Activated CD4-positive, alpha-beta memory T cell treated with anti-CD3 and anti-CD28 coated beads, Interleukin-2, amount 10 ng/mL, durations not matched to agents 7 days and 5 days (primary cell): ENCODE data around the gene XXYLT1. TPM values are rescaled to one million over a fixed set of nuclear protein-coding genes. Genes with fewer than 3 reads are reported as not detected.
"Not testable (repeated sequence)": the region's sequence is repeated elsewhere in the genome, so short reads cannot be mapped to it uniquely, and the experiment has no call there.

Source experiments
- CTCF ChIA-PET: fragments of 350-600 bp; sonication (Branson Sonifier 250); formaldehyde crosslinking; loops from one replicate; lab custom pipeline; 2021; ENCODE audit warnings: antibody characterized with exemption, inconsistent platforms; lab: Charles Lee
- POLR2A ChIA-PET: fragments of 350-600 bp; sonication (Branson Sonifier 250); formaldehyde crosslinking; loops from one replicate; lab custom pipeline; 2021; ENCODE audit warnings: antibody characterized with exemption; lab: Charles Lee
- DNase-seq: peaks from one replicate; pipeline ENCODE4 v3.0.0-alpha.2; 2020
- H3K27ac Mint-ChIP-seq: one replicate; pipeline ENCODE4 v1.8.0; 2021; ENCODE audit warnings: mild to moderate bottlenecking, mixed read lengths
- H3K27me3 Mint-ChIP-seq: one replicate; pipeline ENCODE4 v1.8.0; 2021; ENCODE audit warnings: mixed read lengths
- H3K36me3 Mint-ChIP-seq: one replicate; pipeline ENCODE4 v1.8.0; 2021; ENCODE audit warnings: low read depth, mixed read lengths
- H3K4me1 Mint-ChIP-seq: one replicate; pipeline ENCODE4 v1.8.0; 2021; ENCODE audit warnings: mixed read lengths
- H3K4me3 Mint-ChIP-seq: one replicate; pipeline ENCODE4 v1.8.0; 2021; ENCODE audit warnings: mild to moderate bottlenecking, mixed read lengths
- H3K9me3 Mint-ChIP-seq: one replicate; pipeline ENCODE4 v1.8.0; 2021; ENCODE audit warnings: mixed read lengths
- total RNA-seq, 2 experiments: library from RNA; stranded (reverse); gene quantifications; one replicate each; pipeline ENCODE4 v1.2.3, GENCODE V29; 2021

XXYLT1 gene
- total RNA-seq, 2 experiments from 2014 or later, result 5.0 to 5.6 TPM

DNA sequence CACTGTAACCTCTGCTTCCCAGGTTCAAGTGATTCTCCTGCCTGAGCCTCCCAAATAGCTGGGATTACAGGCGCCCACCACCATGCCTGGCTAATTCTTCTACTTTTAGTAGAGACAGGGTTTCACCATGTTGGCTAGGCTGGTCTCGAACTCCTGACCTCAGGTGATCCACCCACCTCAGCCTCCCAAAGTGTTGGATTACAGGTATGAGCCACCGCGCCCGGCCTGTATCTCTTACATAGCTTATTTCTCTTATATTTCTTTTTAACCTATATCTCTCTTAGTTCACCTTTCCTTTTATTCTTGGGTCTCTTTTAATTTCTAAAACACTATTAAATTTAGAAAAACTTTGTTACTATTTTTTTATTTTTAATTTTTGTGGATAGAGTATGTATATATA is 42.1 kb downstream of the XXYLT1 start:
- CTCF ChIA-PET, POLR2A ChIA-PET, H3K4me3 Mint-ChIP-seq, H3K36me3 Mint-ChIP-seq, H3K9me3 Mint-ChIP-seq, H3K27me3 Mint-ChIP-seq, DNase-seq, H3K27ac Mint-ChIP-seq, H3K4me1 Mint-ChIP-seq: not testable (repeated sequence)

DNA sequence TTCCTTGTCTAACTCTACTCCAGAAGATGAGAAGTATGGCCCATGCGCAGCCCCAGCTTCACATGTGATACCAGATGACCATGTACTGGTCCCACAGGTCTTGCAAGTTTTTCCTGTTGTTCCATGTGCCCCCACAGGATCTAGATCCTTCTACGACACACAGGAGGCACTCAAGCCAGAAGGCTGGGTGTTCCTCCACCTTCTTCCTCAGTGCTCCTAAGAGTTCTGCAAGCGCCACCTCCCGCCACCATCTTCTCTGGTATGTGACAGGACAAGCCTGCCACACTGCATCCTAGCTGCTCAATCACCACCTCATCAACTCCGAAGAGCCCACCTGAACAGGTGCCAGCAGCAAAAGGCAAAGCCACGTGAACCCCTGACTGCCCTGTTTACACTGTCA is 43.1 kb downstream of the XXYLT1 start:
- Mint-ChIP-seq H3K27me3 (peaks cover 5% of the 10 kb centered on the region), H3K4me1 (no peaks in the 10 kb centered on the region), H3K4me3 (no peak overlapping the region), H3K9me3 (peaks cover 3% of the 10 kb centered on the region), H3K36me3 (no peaks in the 10 kb centered on the region), H3K27ac (no peak overlapping the region)
- DNase-seq, result no peak
- ChIA-PET POLR2A (no interaction called here), CTCF (no interaction called here)

DNA sequence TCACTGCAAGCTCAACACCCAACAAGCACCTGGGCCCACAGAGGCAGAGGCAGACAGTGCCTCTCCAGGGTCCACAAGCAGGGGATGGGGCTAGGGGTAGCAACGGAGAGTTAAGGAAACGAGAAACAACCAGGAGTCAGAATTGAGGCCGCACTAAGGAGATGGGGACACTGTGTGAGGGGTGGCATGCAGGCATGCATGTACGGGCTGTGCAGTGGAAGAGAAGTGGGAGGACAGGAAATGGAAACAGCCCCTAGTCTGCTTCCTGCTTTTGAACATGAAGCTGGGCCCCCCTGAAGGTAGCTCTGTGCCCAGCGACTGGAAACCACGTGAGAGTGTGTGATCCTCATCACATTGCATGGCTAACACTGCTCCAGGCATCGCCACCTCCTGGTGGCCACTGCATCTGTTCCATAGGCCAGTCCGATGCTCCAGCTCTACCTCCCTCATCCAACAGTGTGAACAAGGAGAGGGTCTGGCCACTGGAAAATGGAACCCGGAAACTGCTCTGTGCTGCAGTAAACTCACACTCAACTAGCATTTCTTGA is 44.0 kb downstream of the XXYLT1 start:
- ChIA-PET CTCF (no interaction called here), POLR2A (no interaction called here)
- Mint-ChIP-seq H3K9me3 (peaks cover 3% of the 10 kb centered on the region), H3K27me3 (peaks cover 2% of the 10 kb centered on the region), H3K4me1 (no peaks in the 10 kb centered on the region), H3K36me3 (no peaks in the 10 kb centered on the region), H3K4me3 (no peak overlapping the region), H3K27ac (no peak overlapping the region)
- no peak for DNase-seq

DNA sequence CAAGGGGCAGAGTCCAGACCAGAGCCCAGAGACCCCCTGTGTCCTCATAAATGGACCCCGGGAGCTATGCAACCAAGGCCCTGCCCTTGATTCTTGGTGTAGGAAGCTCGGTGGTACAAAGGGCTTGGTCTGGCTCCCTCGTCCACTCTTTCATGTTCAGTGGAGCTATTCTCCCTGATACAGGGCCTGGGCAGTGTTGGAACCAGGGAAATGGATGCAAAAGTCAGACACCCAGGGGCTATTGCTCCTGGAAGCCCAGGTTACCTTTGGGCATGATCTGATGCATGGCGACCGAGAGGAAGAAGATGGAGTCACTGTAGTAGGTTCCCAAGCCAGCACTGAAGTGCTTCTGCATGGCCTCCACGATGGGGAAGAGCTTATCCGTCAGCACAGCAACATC is 44.5 kb downstream of the XXYLT1 start:
- Mint-ChIP-seq H3K9me3 (peaks cover 3% of the 10 kb centered on the region), H3K4me3 (no peak overlapping the region), H3K27me3 (peaks cover 2% of the 10 kb centered on the region), H3K27ac (no peak overlapping the region), H3K36me3 (no peaks in the 10 kb centered on the region), H3K4me1 (no peaks in the 10 kb centered on the region)
- POLR2A ChIA-PET, result no interaction called here
- no peak for DNase-seq
- CTCF ChIA-PET, result no interaction called here

DNA sequence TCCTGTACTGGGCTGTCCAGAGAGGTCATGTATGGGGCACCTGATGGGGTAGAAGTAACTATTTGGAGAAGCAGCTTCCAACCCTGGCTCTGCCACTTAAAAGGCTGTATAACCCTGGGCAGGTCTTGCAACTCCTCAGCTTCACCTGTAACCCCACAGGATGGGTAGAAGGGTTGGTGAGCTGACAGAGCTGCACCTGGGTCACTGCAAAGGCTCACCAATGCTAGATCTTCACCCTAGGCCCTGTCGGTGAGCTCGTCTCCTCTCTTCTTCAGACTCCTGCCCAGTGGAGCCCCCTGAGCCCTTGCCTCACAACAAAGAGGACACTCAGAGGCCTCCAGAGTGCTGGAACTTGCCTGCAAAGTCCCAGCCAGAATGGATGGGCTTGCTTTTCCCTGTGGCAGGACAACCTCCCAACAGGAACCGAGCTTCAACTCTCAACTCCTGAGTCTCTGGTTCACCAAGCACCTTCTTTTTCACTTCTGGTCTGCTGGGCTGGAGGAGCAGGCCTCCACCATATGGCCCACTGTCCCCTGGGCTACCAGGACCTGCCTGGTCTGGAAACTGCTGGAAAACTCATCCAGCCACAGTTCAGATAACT is 45.9 kb downstream of the XXYLT1 start:
- Mint-ChIP-seq H3K4me3 (no peak overlapping the region), H3K36me3 (no peaks in the 10 kb centered on the region), H3K27ac (no peak overlapping the region), H3K27me3 (peaks cover 2% of the 10 kb centered on the region), H3K9me3 (peaks cover 3% of the 10 kb centered on the region), H3K4me1 (no peaks in the 10 kb centered on the region)
- ChIA-PET CTCF (no interaction called here), POLR2A (no interaction called here)
- no peak for DNase-seq

DNA sequence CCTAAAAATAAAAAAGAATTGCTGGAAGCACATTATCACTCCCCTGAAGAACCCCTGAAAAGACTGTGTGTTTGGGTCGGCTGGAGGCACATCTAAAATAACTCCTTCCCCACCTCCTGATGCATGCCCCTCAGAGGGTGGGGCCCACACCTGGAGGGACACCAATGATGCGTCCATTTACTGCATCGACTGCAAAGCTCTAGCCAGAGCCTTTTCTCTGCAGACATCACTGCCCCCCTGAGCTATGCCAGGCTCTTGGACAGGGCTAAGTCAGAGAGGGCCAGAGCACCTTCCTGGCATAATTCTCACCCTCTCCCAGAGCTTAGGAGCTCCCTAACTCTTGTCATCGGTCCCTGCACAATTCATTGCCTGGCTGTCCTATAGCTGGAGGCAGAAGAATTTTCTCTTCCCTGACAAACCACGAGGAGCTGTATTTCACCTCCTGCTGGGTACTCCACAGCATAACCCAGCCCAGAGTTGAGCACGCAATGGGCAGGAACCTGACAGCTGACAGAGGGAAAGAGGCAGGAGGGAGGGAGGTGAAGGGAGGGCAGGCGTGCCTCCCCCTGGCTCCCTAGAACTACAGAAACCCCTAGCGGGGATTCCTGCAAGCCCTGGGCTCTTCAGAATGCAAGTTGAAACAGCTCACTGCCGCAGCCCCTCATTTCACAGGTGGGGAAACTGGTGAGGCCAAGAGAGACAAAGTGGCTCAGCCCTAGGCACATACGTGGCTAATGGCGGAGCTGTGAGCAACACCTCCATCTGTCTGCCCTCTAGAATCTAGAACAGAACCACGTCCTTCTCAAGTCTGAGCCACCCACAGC is 46.6 kb downstream of the XXYLT1 start:
- ChIA-PET CTCF (no interaction called here), POLR2A (no interaction called here)
- peaks cover 1% of the 10 kb centered on the region for H3K9me3 Mint-ChIP-seq
- no peak for DNase-seq
- no peaks in the 10 kb centered on the region for H3K27me3 Mint-ChIP-seq
- H3K27ac Mint-ChIP-seq, result no peak overlapping the region
- no peaks in the 10 kb centered on the region for H3K4me1 Mint-ChIP-seq
- no peaks in the 10 kb centered on the region for H3K36me3 Mint-ChIP-seq
- no peak overlapping the region for H3K4me3 Mint-ChIP-seq

DNA sequence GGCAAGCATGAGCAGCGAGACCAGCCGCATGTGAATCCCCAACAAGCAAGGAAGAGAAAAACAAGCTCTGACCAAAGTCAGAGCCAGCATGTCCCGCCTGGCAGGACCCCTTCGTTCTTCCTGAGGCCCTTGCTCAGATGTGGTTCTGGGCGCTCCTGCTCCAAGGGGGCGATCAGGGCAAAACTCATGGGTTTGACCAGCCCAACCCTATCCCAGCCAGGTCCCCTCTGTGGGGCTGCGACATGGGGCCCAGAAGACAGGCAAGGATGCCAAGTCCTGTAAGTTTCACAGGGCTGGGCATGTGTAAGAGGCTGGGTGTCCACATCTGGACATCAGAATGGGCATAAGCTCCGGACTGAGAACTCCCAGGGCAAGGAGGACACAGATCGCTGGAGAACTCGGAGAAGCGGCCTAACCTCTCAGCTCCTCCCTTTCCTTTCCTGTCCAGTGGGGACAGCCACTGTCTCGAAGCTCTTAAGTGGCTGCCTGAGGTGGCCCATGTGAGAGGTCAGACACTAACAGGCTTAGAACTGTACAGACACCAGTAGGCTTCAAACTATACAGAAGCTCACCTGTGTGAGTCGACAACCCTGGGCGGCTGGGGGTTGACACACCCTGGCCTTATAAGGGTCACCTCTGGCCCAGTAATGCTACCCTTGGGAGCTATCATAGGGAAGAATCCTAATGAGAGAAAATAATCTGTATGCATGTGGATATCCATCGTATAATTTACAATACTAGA is 48.9 kb downstream of the XXYLT1 start:
- no peaks in the 10 kb centered on the region for H3K36me3 Mint-ChIP-seq
- DNase-seq, result no peak
- CTCF ChIA-PET, result no interaction called here
- H3K9me3 Mint-ChIP-seq, result peaks cover 5% of the 10 kb centered on the region
- no peaks in the 10 kb centered on the region for H3K4me1 Mint-ChIP-seq
- H3K4me3 Mint-ChIP-seq, result no peak overlapping the region
- POLR2A ChIA-PET, result no interaction called here
- H3K27me3 Mint-ChIP-seq, result no peaks in the 10 kb centered on the region
- no peak overlapping the region for H3K27ac Mint-ChIP-seq

DNA sequence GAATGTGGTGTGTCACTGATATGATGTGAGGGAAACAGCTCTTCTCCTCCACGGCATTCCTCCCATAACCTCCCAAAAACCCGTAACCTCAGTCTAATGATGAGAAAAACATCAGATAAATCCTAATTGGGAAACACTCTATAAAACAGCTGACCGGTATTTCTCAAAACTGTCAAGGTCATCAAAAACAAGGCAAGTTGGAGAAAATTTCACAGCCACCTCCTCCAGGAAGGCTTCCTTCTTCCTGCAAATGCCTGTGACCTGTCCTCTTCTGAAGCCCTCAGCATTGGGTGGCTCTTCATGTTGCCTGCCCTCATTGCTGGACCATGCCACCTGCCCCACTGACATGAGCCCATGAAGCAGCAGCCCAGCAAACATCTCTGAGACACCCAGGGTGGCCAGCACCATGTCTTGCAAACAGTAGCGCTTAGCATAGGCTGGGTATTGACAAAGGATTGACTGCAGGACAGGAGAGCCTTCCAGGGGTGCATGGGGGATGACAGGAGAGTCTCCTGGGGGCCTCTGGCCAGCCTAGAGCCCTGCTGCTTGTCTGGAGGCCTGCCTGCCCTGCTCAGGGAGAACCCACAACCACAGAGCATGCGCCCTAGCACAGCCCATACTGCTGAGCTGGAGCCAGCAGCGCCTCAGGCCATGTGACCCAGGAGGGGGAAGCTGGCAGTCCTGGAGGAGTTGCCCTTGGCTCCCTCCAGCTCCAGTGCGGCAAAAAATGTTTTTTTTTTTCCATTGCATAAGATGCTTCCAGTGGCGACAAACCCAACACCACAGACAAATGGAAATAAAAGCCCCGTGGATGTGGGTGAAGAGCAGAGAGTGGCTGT is 49.7 kb downstream of the XXYLT1 start:
- no peaks in the 10 kb centered on the region for H3K27me3 Mint-ChIP-seq
- no peaks in the 10 kb centered on the region for H3K4me1 Mint-ChIP-seq
- no peak overlapping the region for H3K4me3 Mint-ChIP-seq
- POLR2A ChIA-PET, result no interaction called here
- H3K9me3 Mint-ChIP-seq, result peaks cover 5% of the 10 kb centered on the region
- CTCF ChIA-PET, result no interaction called here
- no peaks in the 10 kb centered on the region for H3K36me3 Mint-ChIP-seq
- peak; percentile 8 for DNase-seq
- H3K27ac Mint-ChIP-seq, result no peak overlapping the region

DNA sequence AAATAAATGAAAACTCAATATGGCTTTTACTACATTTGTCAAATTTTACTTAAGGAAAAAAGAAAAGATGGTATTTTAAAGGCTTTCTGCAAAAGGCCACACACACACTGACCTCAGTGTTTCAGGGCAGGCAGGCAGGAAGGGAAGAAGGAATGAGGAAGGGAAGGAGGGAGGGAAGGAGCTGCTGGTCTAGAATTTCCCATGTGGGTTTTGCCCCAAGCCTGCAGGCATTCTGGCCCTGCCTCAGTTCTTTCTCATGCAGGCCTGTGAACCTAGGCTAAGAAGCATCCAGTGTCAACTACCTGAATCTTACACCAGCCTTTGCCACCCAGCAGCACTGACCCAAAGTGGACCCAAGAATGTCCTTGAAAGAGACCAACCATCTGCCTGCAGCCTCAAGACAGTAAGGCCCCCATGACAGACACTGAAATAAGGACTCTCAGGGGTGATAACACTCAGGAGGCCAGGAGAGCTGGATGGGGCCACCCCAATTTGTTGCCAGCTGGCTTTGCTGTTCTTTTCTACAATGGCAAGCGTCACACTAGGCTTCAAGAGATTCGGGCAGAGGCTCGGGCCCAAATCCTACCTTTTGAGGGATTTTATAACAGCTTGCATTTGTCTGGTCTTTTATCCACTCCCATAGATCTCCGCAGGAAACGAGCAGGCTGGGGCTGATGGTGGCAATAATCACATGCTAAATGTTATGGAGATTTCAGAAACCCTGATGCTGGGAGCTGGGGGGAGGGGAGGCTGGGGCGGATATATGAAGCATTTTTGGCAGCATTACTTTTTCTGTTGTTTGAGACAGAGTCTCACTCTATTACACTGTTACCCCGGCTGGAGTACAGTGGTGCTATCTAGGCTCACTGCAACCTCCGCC is 51.4 kb downstream of the XXYLT1 start:
- no peak for DNase-seq
- H3K36me3 Mint-ChIP-seq, result no peaks in the 10 kb centered on the region
- no peaks in the 10 kb centered on the region for H3K27me3 Mint-ChIP-seq
- peaks cover 5% of the 10 kb centered on the region for H3K9me3 Mint-ChIP-seq
- no peak overlapping the region for H3K27ac Mint-ChIP-seq
- POLR2A ChIA-PET, result no interaction called here
- CTCF ChIA-PET, result no interaction called here
- no peaks in the 10 kb centered on the region for H3K4me1 Mint-ChIP-seq
- H3K4me3 Mint-ChIP-seq, result no peak overlapping the region

DNA sequence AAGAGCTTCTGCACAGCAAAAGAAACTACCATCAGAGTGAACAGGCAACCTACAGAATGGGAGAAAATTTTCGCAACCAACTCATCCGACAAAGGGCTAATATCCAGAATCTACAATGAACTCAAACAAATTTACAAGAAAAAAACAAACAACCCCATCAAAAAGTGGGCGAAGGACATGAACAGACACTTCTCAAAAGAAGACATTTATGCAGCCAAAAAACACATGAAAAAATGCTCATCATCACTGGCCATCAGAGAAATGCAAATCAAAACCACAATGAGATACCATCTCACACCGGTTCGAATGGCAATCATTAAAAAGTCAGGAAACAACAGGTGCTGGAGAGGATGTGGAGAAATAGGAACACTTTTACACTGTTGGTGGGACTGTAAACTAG is 52.6 kb downstream of the XXYLT1 start:
- H3K27ac Mint-ChIP-seq, H3K4me3 Mint-ChIP-seq, DNase-seq, H3K27me3 Mint-ChIP-seq, CTCF ChIA-PET, H3K4me1 Mint-ChIP-seq, H3K9me3 Mint-ChIP-seq, H3K36me3 Mint-ChIP-seq, POLR2A ChIA-PET: not testable (repeated sequence)

DNA sequence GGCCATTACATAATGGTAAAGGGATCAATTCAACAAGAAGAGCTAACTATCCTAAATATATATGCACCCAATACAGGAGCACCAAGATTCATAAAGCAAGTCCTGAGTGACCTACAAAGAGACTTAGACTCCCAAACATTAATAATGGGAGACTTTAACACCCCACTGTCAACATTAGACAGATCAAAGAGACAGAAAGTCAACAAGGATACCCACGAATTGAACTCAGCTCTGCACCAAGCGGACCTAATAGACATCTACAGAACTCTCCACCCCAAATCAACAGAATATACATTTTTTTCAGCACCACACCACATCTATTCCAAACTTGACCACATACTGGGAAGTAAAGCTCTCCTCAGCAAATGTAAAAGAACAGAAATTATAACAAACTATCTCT is 55.4 kb downstream of the XXYLT1 start:
- CTCF ChIA-PET, H3K4me3 Mint-ChIP-seq, H3K27me3 Mint-ChIP-seq, H3K27ac Mint-ChIP-seq, H3K36me3 Mint-ChIP-seq, H3K9me3 Mint-ChIP-seq, POLR2A ChIA-PET, DNase-seq, H3K4me1 Mint-ChIP-seq: not testable (repeated sequence)

DNA sequence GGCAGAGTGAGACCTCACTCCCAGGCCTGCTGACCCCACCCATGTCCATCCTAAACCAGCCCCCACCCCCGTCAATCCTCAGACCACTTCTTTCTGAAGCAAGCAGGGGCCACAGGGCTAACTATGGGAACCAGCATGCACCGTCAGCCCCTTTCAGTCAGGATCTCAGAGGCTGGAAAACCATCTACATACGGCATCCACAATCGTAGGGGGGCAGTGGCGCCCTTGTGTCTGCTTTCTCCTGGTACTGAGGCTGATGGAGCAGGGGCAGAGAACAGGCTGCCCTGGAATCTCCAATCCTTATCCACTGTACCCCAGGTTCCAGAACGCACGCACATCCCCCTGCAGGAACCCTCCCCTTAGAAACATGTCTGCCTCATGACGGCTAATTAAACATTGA is 56.6 kb downstream of the XXYLT1 start:
- Mint-ChIP-seq H3K9me3 (peaks cover 5% of the 10 kb centered on the region), H3K4me1 (no peaks in the 10 kb centered on the region), H3K27me3 (no peaks in the 10 kb centered on the region), H3K36me3 (no peaks in the 10 kb centered on the region), H3K4me3 (no peak overlapping the region), H3K27ac (no peak overlapping the region)
- ChIA-PET POLR2A (no interaction called here), CTCF (no interaction called here)
- DNase-seq, result no peak
